DOHH2 (cell line): ENCODE results near the gene ETV7.

Experiments
- EZH2phosphoT487 ChIP-seq: fragments of 200-600 bp; sonication (generic); IDR thresholded peaks from 2 replicates; pipeline ENCODE4 v1.6.1; 2017; ENCODE audit warnings: borderline replicate concordance, mild to moderate bottlenecking, antibody characterized with exemption, low read length, moderate library complexity, mixed read lengths
- TF ChIP-seq, protein P1 (sequence below): fragments of 200-600 bp; sonication (generic); IDR thresholded peaks from one replicate; pipeline ENCODE4 v1.5.1; 2014; ENCODE audit warnings: antibody characterized with exemption, mild to moderate bottlenecking, low read depth, low read length; ENCODE audit not compliant: poor library complexity, severe bottlenecking

DNA sequence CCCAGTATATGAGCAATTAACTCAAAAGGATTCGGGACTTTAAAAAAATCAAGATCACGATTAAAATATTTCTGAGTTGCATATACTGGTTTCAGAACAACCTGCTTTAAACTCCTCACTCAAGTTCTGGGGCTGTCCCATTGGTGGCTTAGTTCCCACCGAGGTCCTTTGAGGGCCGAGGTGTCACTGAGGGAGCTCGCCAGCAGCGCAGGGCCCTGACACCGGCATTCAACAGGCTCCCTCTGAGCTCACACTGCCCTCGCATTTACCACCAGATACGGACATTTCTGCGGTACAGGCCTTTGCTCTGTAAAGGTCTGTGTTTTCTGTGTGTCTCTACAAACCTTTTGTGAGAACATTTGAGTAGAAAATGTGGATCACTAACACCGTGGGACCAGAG lies 26.4 kb downstream of the ETV7 start:
- TF ChIP-seq, protein P1, sequence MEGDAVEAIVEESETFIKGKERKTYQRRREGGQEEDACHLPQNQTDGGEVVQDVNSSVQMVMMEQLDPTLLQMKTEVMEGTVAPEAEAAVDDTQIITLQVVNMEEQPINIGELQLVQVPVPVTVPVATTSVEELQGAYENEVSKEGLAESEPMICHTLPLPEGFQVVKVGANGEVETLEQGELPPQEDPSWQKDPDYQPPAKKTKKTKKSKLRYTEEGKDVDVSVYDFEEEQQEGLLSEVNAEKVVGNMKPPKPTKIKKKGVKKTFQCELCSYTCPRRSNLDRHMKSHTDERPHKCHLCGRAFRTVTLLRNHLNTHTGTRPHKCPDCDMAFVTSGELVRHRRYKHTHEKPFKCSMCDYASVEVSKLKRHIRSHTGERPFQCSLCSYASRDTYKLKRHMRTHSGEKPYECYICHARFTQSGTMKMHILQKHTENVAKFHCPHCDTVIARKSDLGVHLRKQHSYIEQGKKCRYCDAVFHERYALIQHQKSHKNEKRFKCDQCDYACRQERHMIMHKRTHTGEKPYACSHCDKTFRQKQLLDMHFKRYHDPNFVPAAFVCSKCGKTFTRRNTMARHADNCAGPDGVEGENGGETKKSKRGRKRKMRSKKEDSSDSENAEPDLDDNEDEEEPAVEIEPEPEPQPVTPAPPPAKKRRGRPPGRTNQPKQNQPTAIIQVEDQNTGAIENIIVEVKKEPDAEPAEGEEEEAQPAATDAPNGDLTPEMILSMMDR: no peak
- no peak for TF ChIP-seq EZH2phosphoT487
